HepG2 (cell line): ENCODE measurements around the gene UAP1L1. TPM values are rescaled to one million over a fixed set of nuclear protein-coding genes. Genes with fewer than 3 reads are reported as not detected.

ENCODE experiments used
- ATF2 ChIP-seq: sonication (generic); formaldehyde crosslinking; IDR thresholded peaks from 2 replicates; pipeline ENCODE4 v1.4.0; 2020; ENCODE audit warnings: missing genetic modification reagents
- BRD4 ChIP-seq: sonication (generic); formaldehyde crosslinking; IDR thresholded peaks from 2 replicates; pipeline ENCODE4 v1.4.0; 2020; ENCODE audit warnings: missing genetic modification reagents
- CEBPB ChIP-seq: IDR thresholded peaks from 2 replicates; pipeline ENCODE4 v1.6.1; 2011; ENCODE audit warnings: low read depth, low read length, improper control_type of control experiment, borderline replicate concordance
- CHCHD3 ChIP-seq: sonication (generic); formaldehyde crosslinking; IDR thresholded peaks from 2 replicates; pipeline ENCODE4 v1.8.0; 2022; ENCODE audit warnings: mild to moderate bottlenecking, missing genetic modification reagents, moderate library complexity
- DMAP1 ChIP-seq: IDR thresholded peaks from 2 replicates; pipeline ENCODE4 v1.6.1; 2016
- DNMT3B ChIP-seq: conservative IDR thresholded peaks from 2 replicates; pipeline ENCODE4 v1.6.1; 2016; ENCODE audit warnings: missing biosample characterization, control low read depth
- JUN ChIP-seq: sonication (generic); formaldehyde crosslinking; IDR thresholded peaks from 2 replicates; pipeline ENCODE4 v1.4.0; 2020; ENCODE audit warnings: mild to moderate bottlenecking, missing genetic modification reagents
- MIER3 ChIP-seq: IDR thresholded peaks from 2 replicates; pipeline ENCODE4 v1.6.1; 2016; ENCODE audit warnings: missing compliant biosample characterization, borderline replicate concordance
- NCOA5 ChIP-seq: sonication (generic); formaldehyde crosslinking; IDR thresholded peaks from 2 replicates; pipeline ENCODE4 v1.4.0; 2020; ENCODE audit warnings: missing genetic modification reagents
- PTBP1 ChIP-seq: fragments of 200-400 bp; formaldehyde crosslinking; IDR thresholded peaks from 2 replicates; pipeline ENCODE4 v1.6.1; 2018; ENCODE audit warnings: low read length, low read depth; ENCODE audit not compliant: poor library complexity, severe bottlenecking
- RAD21 ChIP-seq: fragments of 450-650 bp; formaldehyde crosslinking; IDR thresholded peaks from 2 replicates; pipeline ENCODE4 v1.5.0; 2020; ENCODE audit warnings: mild to moderate bottlenecking
- RFX3 ChIP-seq: IDR thresholded peaks from 2 replicates; pipeline ENCODE4 v1.6.1; 2016; ENCODE audit warnings: missing biosample characterization, missing genetic modification reagents
- RFXAP ChIP-seq: sonication (generic); formaldehyde crosslinking; IDR thresholded peaks from 2 replicates; pipeline ENCODE4 v1.4.0; 2020; ENCODE audit warnings: missing genetic modification reagents, borderline replicate concordance
- SALL2 ChIP-seq: sonication (generic); formaldehyde crosslinking; IDR thresholded peaks from 2 replicates; pipeline ENCODE4 v1.8.1; 2023; ENCODE audit warnings: mild to moderate bottlenecking, missing genetic modification reagents, inconsistent platforms
- ZFP41 ChIP-seq: sonication (generic); formaldehyde crosslinking; IDR thresholded peaks from 2 replicates; pipeline ENCODE4 v1.4.0; 2020; ENCODE audit warnings: mild to moderate bottlenecking, missing genetic modification reagents, borderline replicate concordance
- ZFP62 ChIP-seq: sonication (generic); formaldehyde crosslinking; IDR thresholded peaks from 2 replicates; pipeline ENCODE4 v1.4.0; 2020; ENCODE audit warnings: missing genetic modification reagents
- ZNF24 ChIP-seq: fragments of 450-650 bp; IDR thresholded peaks from 2 replicates; pipeline ENCODE4 v1.6.1; 2017; ENCODE audit warnings: antibody characterized with exemption, mild to moderate bottlenecking
- ZNF687 ChIP-seq: sonication (generic); formaldehyde crosslinking; IDR thresholded peaks from 2 replicates; pipeline ENCODE4 v1.5.1; 2020; ENCODE audit warnings: mild to moderate bottlenecking, missing genetic modification reagents, moderate library complexity
- ZNF879 ChIP-seq: sonication (generic); formaldehyde crosslinking; IDR thresholded peaks from 2 replicates; pipeline ENCODE4 v1.8.1; 2023; ENCODE audit warnings: missing genetic modification reagents
- polyA plus RNA-seq, 8 experiments: library from polyadenylated mRNA; depleted of rRNA in 3 of 8; stranded (reverse) in 7 of 8; unstranded in 1 of 8; fragments of >200 nt; fragmentation: Illumina TruSeq in 4 of 8; extraction: Trizol in 4 of 8; gene quantifications; 2 replicates each; pipeline versions ENCODE4 v1.2.1 to v1.2.3, GENCODE V29; 2011 to 2016; ENCODE audit warnings: low read depth in 4 of 8, missing spikeins in 1 of 8, mixed read lengths in 1 of 8; ENCODE audit not compliant: insufficient read depth in 1 of 8
- total RNA-seq, 5 experiments: library from RNA; depleted of rRNA; stranded (reverse); fragments of >200 nt; fragmentation: Illumina TruSeq; extraction: Trizol; gene quantifications; 2 replicates each; pipeline ENCODE4 v1.2.3, GENCODE V29; 2016; ENCODE audit warnings: low read depth in 1 of 5
- TF ChIP-seq, protein P1 (sequence below): sonication (generic); formaldehyde crosslinking; IDR thresholded peaks from 2 replicates; pipeline ENCODE4 v1.4.0; 2020; ENCODE audit warnings: low read depth, missing genetic modification reagents
- TF ChIP-seq, protein P2 (sequence below): sonication (generic); formaldehyde crosslinking; IDR thresholded peaks from 2 replicates; pipeline ENCODE4 v1.4.0; 2020; ENCODE audit warnings: low read depth, mild to moderate bottlenecking, missing genetic modification reagents

Gene UAP1L1
- total and polyA plus RNA-seq, 2 of the 13 experiments (the other 11 are each of a cell fraction or from before 2014, with no cell fraction given): 5.4 to 6.4 TPM

GRCh38 chr9:137029058-137029936, 48.0 kb upstream of the UAP1L1 start (continued):
- TF ChIP-seq, protein P1, sequence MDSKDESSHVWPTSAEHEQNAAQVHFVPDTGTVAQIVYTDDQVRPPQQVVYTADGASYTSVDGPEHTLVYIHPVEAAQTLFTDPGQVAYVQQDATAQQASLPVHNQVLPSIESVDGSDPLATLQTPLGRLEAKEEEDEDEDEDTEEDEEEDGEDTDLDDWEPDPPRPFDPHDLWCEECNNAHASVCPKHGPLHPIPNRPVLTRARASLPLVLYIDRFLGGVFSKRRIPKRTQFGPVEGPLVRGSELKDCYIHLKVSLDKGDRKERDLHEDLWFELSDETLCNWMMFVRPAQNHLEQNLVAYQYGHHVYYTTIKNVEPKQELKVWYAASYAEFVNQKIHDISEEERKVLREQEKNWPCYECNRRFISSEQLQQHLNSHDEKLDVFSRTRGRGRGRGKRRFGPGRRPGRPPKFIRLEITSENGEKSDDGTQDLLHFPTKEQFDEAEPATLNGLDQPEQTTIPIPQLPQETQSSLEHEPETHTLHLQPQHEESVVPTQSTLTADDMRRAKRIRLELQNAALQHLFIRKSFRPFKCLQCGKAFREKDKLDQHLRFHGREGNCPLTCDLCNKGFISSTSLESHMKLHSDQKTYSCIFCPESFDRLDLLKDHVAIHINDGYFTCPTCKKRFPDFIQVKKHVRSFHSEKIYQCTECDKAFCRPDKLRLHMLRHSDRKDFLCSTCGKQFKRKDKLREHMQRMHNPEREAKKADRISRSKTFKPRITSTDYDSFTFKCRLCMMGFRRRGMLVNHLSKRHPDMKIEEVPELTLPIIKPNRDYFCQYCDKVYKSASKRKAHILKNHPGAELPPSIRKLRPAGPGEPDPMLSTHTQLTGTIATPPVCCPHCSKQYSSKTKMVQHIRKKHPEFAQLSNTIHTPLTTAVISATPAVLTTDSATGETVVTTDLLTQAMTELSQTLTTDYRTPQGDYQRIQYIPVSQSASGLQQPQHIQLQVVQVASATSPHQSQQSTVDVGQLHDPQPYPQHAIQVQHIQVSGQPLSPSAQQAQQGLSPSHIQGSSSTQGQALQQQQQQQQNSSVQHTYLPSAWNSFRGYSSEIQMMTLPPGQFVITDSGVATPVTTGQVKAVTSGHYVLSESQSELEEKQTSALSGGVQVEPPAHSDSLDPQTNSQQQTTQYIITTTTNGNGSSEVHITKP (CRISPR knock-in tag): no peak
- TF ChIP-seq ZFP62 (CRISPR knock-in tag) (no peak), DMAP1 (no peak), ATF2 (CRISPR knock-in tag) (no peak), JUN (CRISPR knock-in tag) (no peak), RFXAP (no peak), CEBPB (no peak), ZNF687 (CRISPR knock-in tag) (peak; percentile 46; the same call in 1 of the 2 replicates), DNMT3B (CRISPR knock-in tag) (no peak), CHCHD3 (CRISPR knock-in tag) (no peak), ZFP41 (CRISPR knock-in tag) (no peak), ZNF879 (CRISPR knock-in tag) (no peak), PTBP1 (no peak), BRD4 (CRISPR knock-in tag) (no peak), MIER3 (CRISPR knock-in tag) (no peak), RFX3 (CRISPR knock-in tag) (no peak), RAD21 (peak; percentile 33; the same call in 1 of the 2 replicates), ZNF24 (no peak), NCOA5 (CRISPR knock-in tag) (no peak), SALL2 (CRISPR knock-in tag) (no peak)
- TF ChIP-seq, protein P2, sequence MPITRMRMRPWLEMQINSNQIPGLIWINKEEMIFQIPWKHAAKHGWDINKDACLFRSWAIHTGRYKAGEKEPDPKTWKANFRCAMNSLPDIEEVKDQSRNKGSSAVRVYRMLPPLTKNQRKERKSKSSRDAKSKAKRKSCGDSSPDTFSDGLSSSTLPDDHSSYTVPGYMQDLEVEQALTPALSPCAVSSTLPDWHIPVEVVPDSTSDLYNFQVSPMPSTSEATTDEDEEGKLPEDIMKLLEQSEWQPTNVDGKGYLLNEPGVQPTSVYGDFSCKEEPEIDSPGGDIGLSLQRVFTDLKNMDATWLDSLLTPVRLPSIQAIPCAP: no peak
